OCI-LY1 (cell line): ENCODE results near the gene SCN8A.

ENCODE experiments used
- H2AFZ ChIP-seq: fragments of 200-600 bp; sonication (generic), shearing (Covaris generic); 2 replicates; pipeline ENCODE4 v1.6.0; 2014; ENCODE audit warnings: antibody characterized with exemption, mild to moderate bottlenecking, low read length
- H3F3A ChIP-seq: fragments of 200-600 bp; sonication (generic), shearing (Covaris generic); 2 replicates; pipeline ENCODE4 v1.6.0; 2014; ENCODE audit warnings: mild to moderate bottlenecking, antibody characterized with exemption, low read length, moderate library complexity; ENCODE audit not compliant: insufficient read depth
- H3K27ac ChIP-seq: fragments of 200-600 bp; sonication (generic); 2 replicates; pipeline ENCODE4 v1.5.1; 2014; ENCODE audit warnings: low read length, mixed run types, mild to moderate bottlenecking, low read depth; ENCODE audit not compliant: poor library complexity, severe bottlenecking
- H3K27me3 ChIP-seq: fragments of 200-600 bp; sonication (generic); 2 replicates; pipeline ENCODE4 v1.6.0; 2014; ENCODE audit warnings: antibody characterized with exemption, mild to moderate bottlenecking, low read length, moderate library complexity; ENCODE audit not compliant: insufficient read depth
- H3K36me3 ChIP-seq: fragments of 200-600 bp; sonication (generic); 2 replicates; pipeline ENCODE4 v1.6.1; 2014; ENCODE audit warnings: mild to moderate bottlenecking, antibody characterized with exemption, low read length, moderate library complexity, mixed read lengths; ENCODE audit not compliant: insufficient read depth
- H3K4me1 ChIP-seq: fragments of 200-600 bp; sonication (generic); 2 replicates; pipeline ENCODE4 v1.5.1; 2014; ENCODE audit warnings: mild to moderate bottlenecking, low read length, moderate library complexity; ENCODE audit not compliant: insufficient read depth, severe bottlenecking
- H3K4me2 ChIP-seq: fragments of 200-600 bp; sonication (generic), shearing (Covaris generic); 2 replicates; pipeline ENCODE4 v1.6.1; 2014; ENCODE audit warnings: low read length
- H3K4me3 ChIP-seq: fragments of 200-600 bp; sonication (generic); 2 replicates; pipeline ENCODE4 v1.5.1; 2014; ENCODE audit warnings: low read length, low read depth, mild to moderate bottlenecking, mixed read lengths; ENCODE audit not compliant: poor library complexity, severe bottlenecking
- H3K79me2 ChIP-seq: fragments of 200-600 bp; shearing (Covaris generic); 2 replicates; pipeline ENCODE4 v1.6.1; 2016; ENCODE audit warnings: mixed run types, low read length, mixed read lengths; ENCODE audit not compliant: insufficient read depth
- H3K9ac ChIP-seq: fragments of 200-600 bp; sonication (generic), shearing (Covaris generic); 2 replicates; pipeline ENCODE4 v1.6.1; 2014; ENCODE audit warnings: mild to moderate bottlenecking, low read length, mixed read lengths
- H3K9me2 ChIP-seq: fragments of 200-600 bp; sonication (generic), shearing (Covaris generic); 2 replicates; pipeline ENCODE4 v1.6.1; 2014; ENCODE audit warnings: low read depth, mild to moderate bottlenecking, low read length, mixed read lengths
- H3K9me3 ChIP-seq: fragments of 200-600 bp; shearing (Covaris generic); 2 replicates; pipeline ENCODE4 v1.6.1; 2014; ENCODE audit warnings: low read length, mixed read lengths
- H4K20me1 ChIP-seq: fragments of 200-600 bp; sonication (generic), shearing (Covaris generic); 2 replicates; pipeline ENCODE4 v1.6.0; 2016; ENCODE audit warnings: mild to moderate bottlenecking, low read length; ENCODE audit not compliant: insufficient read depth
- EZH2 ChIP-seq: fragments of 200-600 bp; sonication (generic), shearing (Covaris generic); IDR thresholded peaks from 2 replicates; pipeline ENCODE4 v1.8.0; 2017; ENCODE audit warnings: borderline replicate concordance, mixed run types, mild to moderate bottlenecking, antibody characterized with exemption, low read length, moderate library complexity, mixed read lengths
- TF ChIP-seq, protein P1 (sequence below): fragments of 200-600 bp; sonication (generic), shearing (Covaris generic); IDR thresholded peaks from 2 replicates; pipeline ENCODE4 v1.5.1; 2017; ENCODE audit warnings: mild to moderate bottlenecking, antibody characterized with exemption, low read length, moderate library complexity, mixed read lengths

SCN8A gene

DNA sequence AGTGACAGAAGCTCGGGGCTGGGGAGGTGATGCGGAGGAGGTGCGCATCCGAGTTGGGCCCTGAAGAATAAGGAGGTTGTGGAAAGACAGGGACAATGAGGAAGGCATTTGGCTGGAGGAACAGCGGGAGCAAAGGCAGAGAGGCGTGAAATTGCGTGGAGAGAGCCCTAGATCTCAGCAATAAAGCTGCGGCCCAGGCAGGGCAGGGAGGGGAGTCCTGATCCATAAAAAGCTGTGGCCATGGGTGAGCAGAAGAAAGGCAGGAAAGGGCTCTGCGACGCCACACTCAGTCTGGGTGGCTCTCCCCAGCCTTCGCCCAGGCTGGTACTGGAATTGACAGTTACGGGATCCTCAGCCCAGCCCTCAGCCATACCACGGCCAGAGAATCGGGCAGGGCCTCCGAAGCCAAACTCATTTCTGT, 255.2 kb downstream of the SCN8A start:
- no peak overlapping the region for H3K27ac ChIP-seq
- no peaks in the 10 kb centered on the region for H3K9me2 ChIP-seq
- H3K79me2 ChIP-seq, result no peaks in the 10 kb centered on the region
- no peak overlapping the region for H3K4me3 ChIP-seq
- H3K27me3 ChIP-seq, result 0 out of 2 replicates have a peak, but pooled peaks cover 3% of the 10 kb centered on the region
- no peak overlapping the region for H2AFZ ChIP-seq
- no peaks in the 10 kb centered on the region for H3K4me1 ChIP-seq
- no peak for TF ChIP-seq EZH2
- TF ChIP-seq, protein P1, sequence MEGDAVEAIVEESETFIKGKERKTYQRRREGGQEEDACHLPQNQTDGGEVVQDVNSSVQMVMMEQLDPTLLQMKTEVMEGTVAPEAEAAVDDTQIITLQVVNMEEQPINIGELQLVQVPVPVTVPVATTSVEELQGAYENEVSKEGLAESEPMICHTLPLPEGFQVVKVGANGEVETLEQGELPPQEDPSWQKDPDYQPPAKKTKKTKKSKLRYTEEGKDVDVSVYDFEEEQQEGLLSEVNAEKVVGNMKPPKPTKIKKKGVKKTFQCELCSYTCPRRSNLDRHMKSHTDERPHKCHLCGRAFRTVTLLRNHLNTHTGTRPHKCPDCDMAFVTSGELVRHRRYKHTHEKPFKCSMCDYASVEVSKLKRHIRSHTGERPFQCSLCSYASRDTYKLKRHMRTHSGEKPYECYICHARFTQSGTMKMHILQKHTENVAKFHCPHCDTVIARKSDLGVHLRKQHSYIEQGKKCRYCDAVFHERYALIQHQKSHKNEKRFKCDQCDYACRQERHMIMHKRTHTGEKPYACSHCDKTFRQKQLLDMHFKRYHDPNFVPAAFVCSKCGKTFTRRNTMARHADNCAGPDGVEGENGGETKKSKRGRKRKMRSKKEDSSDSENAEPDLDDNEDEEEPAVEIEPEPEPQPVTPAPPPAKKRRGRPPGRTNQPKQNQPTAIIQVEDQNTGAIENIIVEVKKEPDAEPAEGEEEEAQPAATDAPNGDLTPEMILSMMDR, result no peak
- no peak overlapping the region for H3K9ac ChIP-seq
- H4K20me1 ChIP-seq, result no peaks in the 10 kb centered on the region
- no peaks in the 10 kb centered on the region for H3F3A ChIP-seq
- no peaks in the 10 kb centered on the region for H3K36me3 ChIP-seq
- no peak overlapping the region for H3K4me2 ChIP-seq
- no peaks in the 10 kb centered on the region for H3K9me3 ChIP-seq

- Histone ChIP-seq H3K4me3 (no peak overlapping the region), H3K9ac (no peak overlapping the region)
Observed at GRCh38 chr12:51846911-51847642, 256.0 kb downstream of the SCN8A start.

GRCh38 chr12:51847643-51848325, 256.8 kb downstream of the SCN8A start:
- Histone ChIP-seq H3K4me3 (no peak overlapping the region), H3F3A (no peaks in the 10 kb centered on the region), H3K27ac (no peak overlapping the region), H3K4me2 (no peak overlapping the region), H3K9me3 (no peaks in the 10 kb centered on the region), H3K36me3 (no peaks in the 10 kb centered on the region), H3K27me3 (0 out of 2 replicates have a peak, but pooled peaks cover 3% of the 10 kb centered on the region), H2AFZ (no peak overlapping the region), H4K20me1 (no peaks in the 10 kb centered on the region), H3K79me2 (no peaks in the 10 kb centered on the region), H3K4me1 (no peaks in the 10 kb centered on the region), H3K9ac (no peak overlapping the region), H3K9me2 (no peaks in the 10 kb centered on the region)
- TF ChIP-seq, protein P1, result no peak
- no peak for TF ChIP-seq EZH2

More at GRCh38 chr12:51846911-51847642, 256.0 kb downstream of the SCN8A start:
- H3K4me2 ChIP-seq, result no peak overlapping the region
- H3K36me3 ChIP-seq, result no peaks in the 10 kb centered on the region
- no peaks in the 10 kb centered on the region for H3K79me2 ChIP-seq
- H3K9me2 ChIP-seq, result no peaks in the 10 kb centered on the region
- H3K27me3 ChIP-seq, result 0 out of 2 replicates have a peak, but pooled peaks cover 3% of the 10 kb centered on the region
- H3K9me3 ChIP-seq, result no peaks in the 10 kb centered on the region
- no peaks in the 10 kb centered on the region for H3K4me1 ChIP-seq
- H3K27ac ChIP-seq, result no peak overlapping the region
- H3F3A ChIP-seq, result no peaks in the 10 kb centered on the region
- no peak for TF ChIP-seq EZH2
- TF ChIP-seq, protein P1, result no peak
- no peak overlapping the region for H2AFZ ChIP-seq
- H4K20me1 ChIP-seq, result no peaks in the 10 kb centered on the region
